Measurements from ENCODE around the gene WNK1. TPM values are rescaled to one million over a fixed set of nuclear protein-coding genes. Genes with fewer than 3 reads are reported as not detected.

WNK1 gene
- polyA plus RNA-seq, 1 donor from 2014 or later: 25.9 TPM

DNA sequence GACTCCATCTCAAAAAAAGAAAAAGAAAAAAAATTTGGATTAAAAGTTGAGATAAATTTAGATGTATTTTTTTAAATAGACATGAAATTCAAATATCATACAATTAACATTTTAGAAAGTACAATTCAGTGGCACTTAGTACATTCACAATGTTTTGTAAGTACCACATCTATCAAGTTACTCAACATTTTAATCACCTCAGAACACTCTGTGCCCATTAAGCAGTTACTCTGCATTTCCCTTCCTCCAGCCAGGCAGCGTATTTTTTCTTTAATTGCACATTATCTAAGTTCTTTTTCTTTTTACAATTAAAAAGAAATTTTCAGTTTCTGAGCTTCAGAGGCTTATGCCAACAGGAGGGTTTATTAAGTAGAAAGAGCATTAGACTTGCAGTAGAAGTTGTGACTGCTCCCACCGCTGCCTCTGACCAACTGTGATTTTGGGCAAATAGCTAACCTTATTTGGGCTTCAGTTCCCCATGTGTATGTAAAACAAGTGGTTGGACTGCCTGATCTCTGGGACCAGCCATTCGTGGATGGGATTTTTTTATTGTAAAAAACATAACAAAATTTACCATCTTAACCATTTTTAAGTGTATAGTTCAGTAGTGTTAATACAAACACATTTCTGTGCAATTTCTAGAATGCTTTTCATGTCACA lies 65.7 kb downstream of the WNK1 start:
- Histone ChIP-seq H2AFZ (ENCODE audit: low read depth, low read length) (no peak overlapping the region), H4K20me1 (ENCODE audit: insufficient read depth) (no peaks in the 10 kb centered on the region), H3K36me3 (ENCODE audit: insufficient read depth, low read length) (peaks cover 3% of the 10 kb centered on the region), H3K4me3 (ENCODE audit: low read length) (no peak overlapping the region), H3F3A (ENCODE audit: insufficient read depth, low read length, poor library complexity, severe bottlenecking) (no peaks in the 10 kb centered on the region), H3K27ac (ENCODE audit: low read length) (no peak overlapping the region), H3K9me2 (ENCODE audit: insufficient read depth, low read length) (no peaks in the 10 kb centered on the region), H3K9me3 (ENCODE audit: low read length) (no peaks in the 10 kb centered on the region), H3K79me2 (replicated peaks; ENCODE audit: insufficient read depth, low read length) (peaks cover 41% of the 10 kb centered on the region), H3K9ac (ENCODE audit: low read length) (no peak overlapping the region), H3K4me2 (ENCODE audit: low read length) (no peak overlapping the region), H3K27me3 (ENCODE audit: insufficient read depth, low read depth, low read length) (no peaks in the 10 kb centered on the region)
- TF ChIP-seq TAF1 (IDR thresholded peaks at IDR 0.05; ENCODE audit: low read depth): no peak
- no peak for TF ChIP-seq POLR2AphosphoS5 (IDR thresholded peaks at IDR 0.05)
- no peak for TF ChIP-seq EZH2 (IDR thresholded peaks at IDR 0.05; ENCODE audit: borderline replicate concordance, insufficient read depth, low read length, poor library complexity, severe bottlenecking)
- no peak for TF ChIP-seq RAD21 (conservative IDR thresholded peaks at IDR 0.05)
- no peak for TF ChIP-seq MXI1 (conservative IDR thresholded peaks at IDR 0.05; ENCODE audit: poor library complexity, severe bottlenecking)
- no peak for TF ChIP-seq SMC3 (conservative IDR thresholded peaks at IDR 0.05; ENCODE audit: poor library complexity)
- TF ChIP-seq CTCF (IDR thresholded peaks at IDR 0.05; ENCODE audit: poor library complexity, severe bottlenecking): no peak
- TF ChIP-seq, protein P1, sequence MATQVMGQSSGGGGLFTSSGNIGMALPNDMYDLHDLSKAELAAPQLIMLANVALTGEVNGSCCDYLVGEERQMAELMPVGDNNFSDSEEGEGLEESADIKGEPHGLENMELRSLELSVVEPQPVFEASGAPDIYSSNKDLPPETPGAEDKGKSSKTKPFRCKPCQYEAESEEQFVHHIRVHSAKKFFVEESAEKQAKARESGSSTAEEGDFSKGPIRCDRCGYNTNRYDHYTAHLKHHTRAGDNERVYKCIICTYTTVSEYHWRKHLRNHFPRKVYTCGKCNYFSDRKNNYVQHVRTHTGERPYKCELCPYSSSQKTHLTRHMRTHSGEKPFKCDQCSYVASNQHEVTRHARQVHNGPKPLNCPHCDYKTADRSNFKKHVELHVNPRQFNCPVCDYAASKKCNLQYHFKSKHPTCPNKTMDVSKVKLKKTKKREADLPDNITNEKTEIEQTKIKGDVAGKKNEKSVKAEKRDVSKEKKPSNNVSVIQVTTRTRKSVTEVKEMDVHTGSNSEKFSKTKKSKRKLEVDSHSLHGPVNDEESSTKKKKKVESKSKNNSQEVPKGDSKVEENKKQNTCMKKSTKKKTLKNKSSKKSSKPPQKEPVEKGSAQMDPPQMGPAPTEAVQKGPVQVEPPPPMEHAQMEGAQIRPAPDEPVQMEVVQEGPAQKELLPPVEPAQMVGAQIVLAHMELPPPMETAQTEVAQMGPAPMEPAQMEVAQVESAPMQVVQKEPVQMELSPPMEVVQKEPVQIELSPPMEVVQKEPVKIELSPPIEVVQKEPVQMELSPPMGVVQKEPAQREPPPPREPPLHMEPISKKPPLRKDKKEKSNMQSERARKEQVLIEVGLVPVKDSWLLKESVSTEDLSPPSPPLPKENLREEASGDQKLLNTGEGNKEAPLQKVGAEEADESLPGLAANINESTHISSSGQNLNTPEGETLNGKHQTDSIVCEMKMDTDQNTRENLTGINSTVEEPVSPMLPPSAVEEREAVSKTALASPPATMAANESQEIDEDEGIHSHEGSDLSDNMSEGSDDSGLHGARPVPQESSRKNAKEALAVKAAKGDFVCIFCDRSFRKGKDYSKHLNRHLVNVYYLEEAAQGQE (IDR thresholded peaks at IDR 0.05; ENCODE audit: borderline replicate concordance): no peak
- TF ChIP-seq EP300 (conservative IDR thresholded peaks at IDR 0.05; ENCODE audit: poor library complexity, severe bottlenecking): no peak

- H3K27ac ChIP-seq (ENCODE audit: low read length): no peak overlapping the region
- no peaks in the 10 kb centered on the region for H3K9me2 ChIP-seq (ENCODE audit: insufficient read depth, low read length)
- H3F3A ChIP-seq (ENCODE audit: insufficient read depth, low read length, poor library complexity, severe bottlenecking): no peaks in the 10 kb centered on the region
- no peaks in the 10 kb centered on the region for H3K9me3 ChIP-seq (ENCODE audit: low read length)
- H3K79me2 ChIP-seq (replicated peaks; ENCODE audit: insufficient read depth, low read length): peaks cover 40% of the 10 kb centered on the region
- H3K4me2 ChIP-seq (ENCODE audit: low read length): no peak overlapping the region
- H3K9ac ChIP-seq (ENCODE audit: low read length): no peak overlapping the region
- no peaks in the 10 kb centered on the region for H3K27me3 ChIP-seq (ENCODE audit: insufficient read depth, low read depth, low read length)
- peaks cover 3% of the 10 kb centered on the region for H3K36me3 ChIP-seq (ENCODE audit: insufficient read depth, low read length)
- no peaks in the 10 kb centered on the region for H4K20me1 ChIP-seq (ENCODE audit: insufficient read depth)
- no peak overlapping the region for H2AFZ ChIP-seq (ENCODE audit: low read depth, low read length)
- H3K4me3 ChIP-seq (ENCODE audit: low read length): no peak overlapping the region
- TF ChIP-seq, protein P1 (IDR thresholded peaks at IDR 0.05; ENCODE audit: borderline replicate concordance): no peak
- TF ChIP-seq RAD21 (conservative IDR thresholded peaks at IDR 0.05) (no peak), SMC3 (conservative IDR thresholded peaks at IDR 0.05; ENCODE audit: poor library complexity) (no peak), EZH2 (IDR thresholded peaks at IDR 0.05; ENCODE audit: borderline replicate concordance, insufficient read depth, low read length, poor library complexity, severe bottlenecking) (no peak), EP300 (conservative IDR thresholded peaks at IDR 0.05; ENCODE audit: poor library complexity, severe bottlenecking) (no peak)
These were observed 66.4 kb downstream of the WNK1 start for GRCh38 chr12:818733-819132.
